Keratinocyte (primary cell): ENCODE results near the gene KRTAP5-10. TPM values are rescaled to one million over a fixed set of nuclear protein-coding genes. Genes with fewer than 3 reads are reported as not detected.
A peak's percentile ranks its signal among the peaks of the same experiment; 100 is the strongest.
"Not testable (repeated sequence)": the region's sequence is repeated elsewhere in the genome, so short reads cannot be mapped to it uniquely, and the experiment has no call there.

Experiments used
- DNase-seq: peaks from one replicate; pipeline ENCODE4 v3.0.0-alpha.2; 2011; ENCODE audit warnings: low read depth, missing footprints, low spot score
- FAIRE-seq: peaks from 2 replicates; lab custom pipeline; 2011; peaks lifted over from hg19 to GRCh38; lab: Jason Lieb, UNC
- H2AFZ ChIP-seq: 2 replicates; pipeline ENCODE4 v1.6.0; 2012; ENCODE audit warnings: low read length, control low read depth, inconsistent platforms; ENCODE audit not compliant: control insufficient read depth
- H3K27ac ChIP-seq: 2 replicates; pipeline ENCODE4 v1.5.1; 2011; ENCODE audit warnings: low read length; ENCODE audit not compliant: control insufficient read depth, insufficient read depth
- H3K27me3 ChIP-seq: 3 replicates; pipeline ENCODE4 v1.6.0; 2011; ENCODE audit warnings: low read length; ENCODE audit not compliant: control insufficient read depth, insufficient read depth; ENCODE audit errors: extremely low read depth
- H3K36me3 ChIP-seq, 2 experiments: 2 replicates in 1 of 2; 3 replicates in 1 of 2; pipeline ENCODE4 v1.5.1; 2011; ENCODE audit warnings: low read length in 2 of 2, mild to moderate bottlenecking in 1 of 2; ENCODE audit not compliant: control insufficient read depth in 2 of 2, insufficient read depth in 2 of 2; ENCODE audit errors: extremely low read depth in 1 of 2
- H3K4me1 ChIP-seq: 3 replicates; pipeline ENCODE4 v1.5.1; 2011; ENCODE audit warnings: low read length; ENCODE audit not compliant: control insufficient read depth, insufficient read depth; ENCODE audit errors: extremely low read depth
- H3K4me2 ChIP-seq: 3 replicates; pipeline ENCODE4 v1.6.0; 2011; ENCODE audit warnings: low read depth, low read length; ENCODE audit not compliant: control insufficient read depth, insufficient read depth; ENCODE audit errors: extremely low read depth
- H3K4me3 ChIP-seq, 3 experiments: fragments of 200-600 bp in 1 of 3; sonication (generic) in 1 of 3; 2 replicates in 2 of 3; 3 replicates in 1 of 3; pipeline ENCODE4 v1.5.1; 2011 to 2016; ENCODE audit warnings: low read length in 3 of 3, mild to moderate bottlenecking in 3 of 3, control low read depth in 2 of 3, inconsistent platforms in 1 of 3, low read depth in 1 of 3, mixed read lengths in 1 of 3, mixed run types in 1 of 3, moderate library complexity in 1 of 3; ENCODE audit not compliant: control insufficient read depth in 2 of 3, insufficient read depth in 2 of 3; ENCODE audit errors: extremely low read depth in 1 of 3
- H3K79me2 ChIP-seq: 2 replicates; pipeline ENCODE4 v1.6.0; 2012; ENCODE audit warnings: low read length; ENCODE audit not compliant: control insufficient read depth, insufficient read depth
- H3K9ac ChIP-seq: 3 replicates; pipeline ENCODE4 v1.6.0; 2011; ENCODE audit warnings: low read length; ENCODE audit not compliant: control insufficient read depth, insufficient read depth; ENCODE audit errors: extremely low read depth
- H3K9me1 ChIP-seq: 3 replicates; pipeline ENCODE4 v1.6.0; 2011; ENCODE audit warnings: low read length; ENCODE audit not compliant: control insufficient read depth, insufficient read depth; ENCODE audit errors: extremely low read depth
- H3K9me3 ChIP-seq: 2 replicates; pipeline ENCODE4 v1.5.1; 2012; ENCODE audit warnings: low read depth, low read length; ENCODE audit not compliant: control insufficient read depth
- H4K20me1 ChIP-seq: 3 replicates; pipeline ENCODE4 v1.6.0; 2011; ENCODE audit warnings: low read length; ENCODE audit not compliant: control insufficient read depth, insufficient read depth; ENCODE audit errors: extremely low read depth
- EZH2 ChIP-seq: IDR thresholded peaks from one replicate; pipeline ENCODE4 v1.6.1; 2012; ENCODE audit warnings: inconsistent platforms, mild to moderate bottlenecking, low read length, moderate library complexity
- dilution Hi-C: fragments of 300-500 bp; cut with MboI; formaldehyde crosslinking; loops from one replicate; pipeline ENCODE4 v1.7.0; 2020; ENCODE audit warnings: low sequenced_read_pairs; ENCODE audit not compliant: extremely low pct_ligation_motif_present
- polyA plus RNA-seq, 5 experiments: library from polyadenylated mRNA; depleted of rRNA in 3 of 5; stranded (reverse) in 3 of 5; stranded (forward) in 1 of 5; unstranded in 1 of 5; fragments of >200 nt; gene quantifications; 1 replicate in 1 of 5; 2 replicates in 3 of 5; 3 replicates in 1 of 5; pipeline versions ENCODE4 v1.2.1 to v1.2.3, GENCODE V29; 2011 to 2012; ENCODE audit warnings: missing spikeins in 2 of 5, low read depth in 1 of 5, low replicate concordance in 1 of 5
- TF ChIP-seq, protein P1 (sequence below), 3 experiments: IDR thresholded peaks in 1 of 3; conservative IDR thresholded peaks in 1 of 3; optimal IDR thresholded peaks in 1 of 3; 2 replicates in 2 of 3; 3 replicates in 1 of 3; pipeline versions ENCODE3 to v1.5.1; 2011; ENCODE audit warnings: low read length in 3 of 3, mild to moderate bottlenecking in 3 of 3, moderate library complexity in 2 of 3, control low read depth in 1 of 3, inconsistent platforms in 1 of 3; ENCODE audit not compliant: insufficient read depth in 2 of 3; ENCODE audit errors: extremely low read depth in 1 of 3

KRTAP5-10 gene
- polyA plus RNA-seq, 1 donor (not counting 4 experiments of a cell fraction or from before 2014, with no cell fraction given), result not detected

DNA sequence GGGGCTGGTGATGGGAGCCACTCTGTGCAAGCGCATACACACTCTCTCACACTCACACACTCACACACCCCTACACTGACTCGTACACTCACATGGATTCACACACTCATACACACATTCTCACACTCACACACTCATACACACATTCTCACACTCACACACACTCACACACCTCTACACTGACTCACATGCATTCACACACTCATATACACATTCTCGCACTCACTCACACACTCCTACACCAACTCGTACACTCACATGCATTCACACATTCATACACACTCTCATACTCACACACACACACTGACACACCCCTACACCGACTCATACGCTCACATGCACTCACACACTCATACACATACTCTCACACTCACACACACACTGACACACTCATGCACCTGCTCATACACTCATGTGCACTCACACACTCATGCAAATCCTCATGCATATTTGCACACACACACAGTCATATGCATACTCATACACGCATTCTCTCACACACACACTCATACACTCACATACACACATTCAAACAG lies 12.2 kb downstream of the KRTAP5-10 start:
- H3K79me2 ChIP-seq, result no peaks in the 10 kb centered on the region
- dilution Hi-C loops, result no loop called here

DNA sequence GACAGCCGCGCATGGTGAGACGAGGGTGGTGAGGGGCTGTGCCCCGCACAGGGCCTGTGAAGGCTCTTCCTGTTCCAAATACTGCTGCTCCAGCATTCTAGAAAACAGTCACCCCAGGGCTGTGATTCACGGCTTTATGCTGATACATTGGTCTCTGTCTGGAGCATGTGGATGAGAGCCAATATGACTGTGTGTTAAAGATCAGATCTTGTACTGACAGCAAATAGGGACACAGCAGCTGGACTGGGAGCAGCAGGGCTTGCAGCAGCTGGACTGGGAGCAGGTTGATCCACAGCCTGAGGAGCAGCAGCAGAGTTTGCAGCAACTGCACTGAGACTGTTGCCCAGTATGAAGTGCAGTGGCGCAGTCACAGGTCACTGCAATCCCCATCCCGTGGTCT lies 14.2 kb downstream of the KRTAP5-10 start:
- H3K36me3 ChIP-seq, H3K9me1 ChIP-seq, dilution Hi-C loops, H4K20me1 ChIP-seq, H3K9ac ChIP-seq, DNase-seq, H3K27me3 ChIP-seq, H3K4me1 ChIP-seq, H3K9me3 ChIP-seq, H3K27ac ChIP-seq, H3K4me3 ChIP-seq, H3K79me2 ChIP-seq, FAIRE-seq, H3K4me2 ChIP-seq, H2AFZ ChIP-seq: not testable (repeated sequence)

More for the DNA sequence above, 12.2 kb downstream of the KRTAP5-10 start:
- no peak for DNase-seq
- Histone ChIP-seq H3K36me3 (no peaks in the 10 kb centered on the region), H3K4me2 (no peak overlapping the region), H3K4me3 (no peak overlapping the region), H3K9me1 (no peaks in the 10 kb centered on the region), H3K27ac (no peak overlapping the region), H3K4me1 (no peaks in the 10 kb centered on the region), H3K27me3 (peaks cover 5% of the 10 kb centered on the region), H4K20me1 (no peaks in the 10 kb centered on the region), H3K9me3 (no peaks in the 10 kb centered on the region), H2AFZ (no peak overlapping the region), H3K9ac (no peak overlapping the region)
- TF ChIP-seq EZH2, result no peak
- FAIRE-seq, result no peak

DNA sequence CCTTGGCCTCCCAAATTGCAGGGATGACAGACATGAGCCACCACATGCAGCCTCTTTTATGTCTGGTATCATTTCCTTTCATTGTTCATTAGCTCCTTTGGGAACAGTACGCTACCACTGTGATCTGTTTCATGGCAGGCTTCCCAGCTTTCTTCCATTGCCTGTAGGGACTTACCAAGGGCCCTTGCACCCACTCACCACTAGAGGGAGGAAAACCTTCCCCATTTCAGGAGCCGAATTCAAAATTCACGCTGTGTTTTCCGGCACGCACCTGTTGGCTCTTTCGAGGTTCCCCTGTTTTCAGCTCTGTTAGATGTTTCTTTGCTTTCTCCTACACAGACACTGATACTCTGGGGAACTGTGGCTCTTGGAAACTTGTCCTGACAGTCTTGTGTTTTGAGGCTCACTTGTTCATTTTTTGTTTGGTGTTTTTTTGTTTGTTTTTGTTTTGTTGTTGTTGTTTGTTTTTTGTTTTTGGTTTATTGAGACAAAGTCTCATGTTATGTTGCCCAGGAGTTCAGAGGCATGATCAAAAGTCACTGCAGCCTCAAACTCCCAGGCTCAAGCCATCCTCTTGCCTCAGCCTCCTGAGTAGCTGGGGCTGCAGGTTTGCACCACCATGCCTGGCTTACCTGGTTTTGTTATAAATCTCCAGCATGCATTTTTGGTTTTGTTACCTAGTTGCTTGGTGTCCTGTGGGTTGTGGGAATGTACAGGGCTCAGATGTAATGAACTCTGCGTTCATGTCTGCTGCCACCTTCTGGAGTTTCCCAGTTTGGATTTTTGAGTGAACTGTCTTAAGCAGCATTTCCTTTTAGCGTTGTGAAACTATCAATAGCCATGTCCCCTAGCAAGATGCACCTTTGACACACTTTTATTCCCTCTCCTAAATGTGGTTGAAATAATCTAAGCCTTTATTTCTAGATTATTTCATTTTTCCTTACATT lies 15.0 kb downstream of the KRTAP5-10 start:
- Histone ChIP-seq H3K4me3 (no peak overlapping the region), H4K20me1 (no peaks in the 10 kb centered on the region), H3K36me3 (no peaks in the 10 kb centered on the region), H3K4me2 (no peak overlapping the region), H3K27ac (no peak overlapping the region), H3K9me3 (no peaks in the 10 kb centered on the region), H3K79me2 (no peaks in the 10 kb centered on the region), H3K9ac (no peak overlapping the region), H3K27me3 (peaks cover 5% of the 10 kb centered on the region), H2AFZ (no peak overlapping the region), H3K9me1 (no peaks in the 10 kb centered on the region), H3K4me1 (no peaks in the 10 kb centered on the region)
- dilution Hi-C loops, result no loop called here
- TF ChIP-seq, protein P1, sequence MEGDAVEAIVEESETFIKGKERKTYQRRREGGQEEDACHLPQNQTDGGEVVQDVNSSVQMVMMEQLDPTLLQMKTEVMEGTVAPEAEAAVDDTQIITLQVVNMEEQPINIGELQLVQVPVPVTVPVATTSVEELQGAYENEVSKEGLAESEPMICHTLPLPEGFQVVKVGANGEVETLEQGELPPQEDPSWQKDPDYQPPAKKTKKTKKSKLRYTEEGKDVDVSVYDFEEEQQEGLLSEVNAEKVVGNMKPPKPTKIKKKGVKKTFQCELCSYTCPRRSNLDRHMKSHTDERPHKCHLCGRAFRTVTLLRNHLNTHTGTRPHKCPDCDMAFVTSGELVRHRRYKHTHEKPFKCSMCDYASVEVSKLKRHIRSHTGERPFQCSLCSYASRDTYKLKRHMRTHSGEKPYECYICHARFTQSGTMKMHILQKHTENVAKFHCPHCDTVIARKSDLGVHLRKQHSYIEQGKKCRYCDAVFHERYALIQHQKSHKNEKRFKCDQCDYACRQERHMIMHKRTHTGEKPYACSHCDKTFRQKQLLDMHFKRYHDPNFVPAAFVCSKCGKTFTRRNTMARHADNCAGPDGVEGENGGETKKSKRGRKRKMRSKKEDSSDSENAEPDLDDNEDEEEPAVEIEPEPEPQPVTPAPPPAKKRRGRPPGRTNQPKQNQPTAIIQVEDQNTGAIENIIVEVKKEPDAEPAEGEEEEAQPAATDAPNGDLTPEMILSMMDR (optimal IDR thresholded peaks at IDR 0.05 in 1 of 3, IDR thresholded peaks at IDR 0.05 in 1 of 3, conservative IDR thresholded peaks at IDR 0.05 in 1 of 3; ENCODE audit: extremely low read depth in 1 of 3, insufficient read depth in 2 of 3, low read length in 3 of 3), result peak; percentile 63 to 93 (median 88)
- no peak for TF ChIP-seq EZH2
- peak; percentile 5 for FAIRE-seq
- peak; percentile 2 for DNase-seq
